HepG2 (cell line): ENCODE data around the gene ACOXL. TPM values are rescaled to one million over a fixed set of nuclear protein-coding genes. Genes with fewer than 3 reads are reported as not detected.

Experiments
- ATAC-seq: fragments of 200-7000 bp; cut with Tn5 transposase; 3 replicates; pipeline ENCODE4 v1.9.1; 2020; ENCODE audit warnings: mild to moderate bottlenecking, moderate library complexity
- BruUV-seq: library from RNA; stranded (reverse); fragments of 400-500 nt; replicated peaks from 2 replicates; lab custom pipeline; 2021; lab: Mats Ljungman, UMichigan
- CTCF ChIA-PET: fragments of 300-600 bp; formaldehyde crosslinking; extraction: SDS; loops from one replicate; lab custom pipeline; 2021; ENCODE audit warnings: low total read pairs, inconsistent platforms, low intra/inter-chr PET ratio; lab: Yijun Ruan, JAX
- POLR2A ChIA-PET: fragments of 350-600 bp; sonication (Branson Sonifier 250); formaldehyde crosslinking; loops from one replicate; lab custom pipeline; 2020; ENCODE audit warnings: antibody characterized with exemption, inconsistent platforms; lab: Yijun Ruan, JAX
- DNase-seq: peaks from one replicate; pipeline ENCODE4 v3.0.0-alpha.2; 2015; ENCODE audit warnings: low spot score
- FAIRE-seq: peaks from 3 replicates; lab custom pipeline; 2011; peaks lifted over from hg19 to GRCh38; lab: Jason Lieb, UNC
- H2AFZ ChIP-seq: one replicate; pipeline ENCODE4 v1.6.1; 2011; ENCODE audit warnings: low read length, inconsistent platforms
- H3K27ac ChIP-seq: fragments of 300-600 bp; 3 replicates; pipeline ENCODE4 v1.8.0; 2011; ENCODE audit warnings: mixed run types, mild to moderate bottlenecking, mixed read lengths, low read length, inconsistent platforms; ENCODE audit not compliant: insufficient read depth; ENCODE audit errors: extremely low read length
- H3K27me3 ChIP-seq, 2 experiments: fragments of 200-600 bp in 1 of 2; 2 replicates in 1 of 2; 3 replicates in 1 of 2; pipeline versions ENCODE4 v1.6.0 to v1.8.0; 2011; ENCODE audit warnings: low read length in 2 of 2, mild to moderate bottlenecking in 2 of 2, moderate library complexity in 2 of 2, inconsistent platforms in 1 of 2; ENCODE audit not compliant: insufficient read depth in 2 of 2, control insufficient read depth in 1 of 2
- H3K36me3 ChIP-seq, 2 experiments: fragments of 200-600 bp in 1 of 2; replicated peaks in 1 of 2; 2 replicates in 1 of 2; 3 replicates in 1 of 2; pipeline versions ENCODE4 v1.5.1 to v1.8.0; 2011; ENCODE audit warnings: low read length in 2 of 2, inconsistent platforms in 1 of 2; ENCODE audit not compliant: insufficient read depth in 2 of 2, control insufficient read depth in 1 of 2
- H3K4me1 ChIP-seq: 2 replicates; pipeline ENCODE4 v1.5.1; 2012; ENCODE audit warnings: low read length, inconsistent platforms; ENCODE audit not compliant: insufficient read depth
- H3K4me2 ChIP-seq: 2 replicates; pipeline ENCODE4 v1.6.0; 2011; ENCODE audit warnings: low read depth, low read length, inconsistent platforms
- H3K4me3 ChIP-seq, 3 experiments: fragments of 200-600 bp in 1 of 3; sonication (generic), shearing (Covaris generic) in 1 of 3; replicated peaks in 1 of 3; 2 replicates each; pipeline ENCODE4 v1.5.1; 2011 to 2016; ENCODE audit warnings: low read length in 3 of 3, inconsistent platforms in 2 of 3, low read depth in 2 of 3, mild to moderate bottlenecking in 2 of 3, control low read depth in 1 of 3, mixed read lengths in 1 of 3; ENCODE audit not compliant: insufficient read depth in 1 of 3
- H3K79me2 ChIP-seq: one replicate; pipeline ENCODE4 v1.6.1; 2011; ENCODE audit warnings: low read length, inconsistent platforms; ENCODE audit not compliant: insufficient read depth
- H3K9ac ChIP-seq: 2 replicates; pipeline ENCODE4 v1.6.0; 2011; ENCODE audit warnings: mild to moderate bottlenecking, low read depth, low read length, inconsistent platforms; ENCODE audit not compliant: insufficient read depth
- H3K9me3 ChIP-seq: 2 replicates; pipeline ENCODE4 v1.5.1; 2012; ENCODE audit warnings: mild to moderate bottlenecking, low read length
- H4K20me1 ChIP-seq: 2 replicates; pipeline ENCODE4 v1.6.0; 2011; ENCODE audit warnings: inconsistent platforms, mild to moderate bottlenecking, low read length, moderate library complexity; ENCODE audit not compliant: insufficient read depth
- BCL6 ChIP-seq: IDR thresholded peaks from 2 replicates; pipeline ENCODE4 v1.6.1; 2016; ENCODE audit warnings: missing genetic modification reagents, missing compliant biosample characterization
- GABPA ChIP-seq, 2 experiments: IDR thresholded peaks; 2 replicates each; pipeline ENCODE4 v1.6.1; 2011 to 2016; ENCODE audit warnings: low read depth in 2 of 2, low read length in 1 of 2, missing biosample characterization in 1 of 2, missing genetic modification characterization in 1 of 2
- HNF4G ChIP-seq, 2 experiments: sonication (generic) in 1 of 2; formaldehyde crosslinking in 1 of 2; IDR thresholded peaks; 2 replicates each; pipeline versions ENCODE4 v1.4.0 to v1.6.1; 2011 to 2020; ENCODE audit warnings: borderline replicate concordance in 2 of 2, low read depth in 2 of 2, mild to moderate bottlenecking in 2 of 2, low read length in 1 of 2, missing genetic modification reagents in 1 of 2, moderate library complexity in 1 of 2
- KLF13 ChIP-seq: sonication (generic); formaldehyde crosslinking; IDR thresholded peaks from 2 replicates; pipeline ENCODE4 v1.4.0; 2020; ENCODE audit warnings: mild to moderate bottlenecking, missing genetic modification reagents
- KLF9 ChIP-seq: IDR thresholded peaks from 2 replicates; pipeline ENCODE4 v1.6.1; 2016; ENCODE audit warnings: low read depth
- NFE2 ChIP-seq: sonication (generic); formaldehyde crosslinking; IDR thresholded peaks from 2 replicates; pipeline ENCODE4 v1.4.0; 2020; ENCODE audit warnings: missing genetic modification reagents
- TBP ChIP-seq: sonication (generic); formaldehyde crosslinking; IDR thresholded peaks from 2 replicates; pipeline ENCODE4 v1.5.0; 2020; ENCODE audit warnings: missing genetic modification reagents
- TEAD2 ChIP-seq: sonication (generic); formaldehyde crosslinking; IDR thresholded peaks from 2 replicates; pipeline ENCODE4 v1.9.0; 2021; ENCODE audit warnings: missing genetic modification reagents
- ZNF75D ChIP-seq: sonication (generic); formaldehyde crosslinking; IDR thresholded peaks from 2 replicates; pipeline ENCODE4 v1.8.1; 2023; ENCODE audit warnings: missing genetic modification reagents, mild to moderate bottlenecking, borderline replicate concordance
- ZNF841 ChIP-seq: sonication (generic); formaldehyde crosslinking; IDR thresholded peaks from 2 replicates; pipeline ENCODE4 v1.8.1; 2023; ENCODE audit warnings: missing genetic modification reagents, borderline replicate concordance
- WGBS: methylation state at CpG from one replicate; pipeline ENCODE4 v1.1.6; 2017; ENCODE audit warnings: low lambda C conversion rate; 5-methylcytosine and 5-hydroxymethylcytosine counted together
- in situ Hi-C: cut with HindIII; loops from 2 replicates; pipeline ENCODE4 v1.10.0; 2017; ENCODE audit warnings: low pct_unique_long_range_greater_than_20kb; ENCODE audit not compliant: extremely low pct_ligation_motif_present
- intact Hi-C: fragments of 100-400 bp; cut with micrococcal nuclease; formaldehyde crosslinking; loops from one replicate; pipeline ENCODE4 v1.10.0; 2022; ENCODE audit not compliant: unreplicated experiment
- polyA plus RNA-seq, 8 experiments: library from polyadenylated mRNA; depleted of rRNA in 3 of 8; stranded (reverse) in 7 of 8; unstranded in 1 of 8; fragments of >200 nt; fragmentation: Illumina TruSeq in 4 of 8; extraction: Trizol in 4 of 8; gene quantifications; 2 replicates each; pipeline versions ENCODE4 v1.2.1 to v1.2.3, GENCODE V29; 2011 to 2016; ENCODE audit warnings: low read depth in 4 of 8, missing spikeins in 1 of 8, mixed read lengths in 1 of 8; ENCODE audit not compliant: insufficient read depth in 1 of 8
- total RNA-seq, 5 experiments: library from RNA; depleted of rRNA; stranded (reverse); fragments of >200 nt; fragmentation: Illumina TruSeq; extraction: Trizol; gene quantifications; 2 replicates each; pipeline ENCODE4 v1.2.3, GENCODE V29; 2016; ENCODE audit warnings: low read depth in 1 of 5
- TF ChIP-seq, protein P1 (sequence below): IDR thresholded peaks from 2 replicates; pipeline ENCODE4 v1.6.1; 2012; ENCODE audit warnings: inconsistent platforms
- TF ChIP-seq, protein P2 (sequence below), 2 experiments: sonication (generic) in 1 of 2; formaldehyde crosslinking in 1 of 2; IDR thresholded peaks; 2 replicates each; pipeline versions ENCODE4 v1.5.1 to v1.6.1; 2011 to 2020; ENCODE audit warnings: borderline replicate concordance in 1 of 2, low read depth in 1 of 2, low read length in 1 of 2, mild to moderate bottlenecking in 1 of 2, missing genetic modification reagents in 1 of 2, moderate library complexity in 1 of 2
- TF ChIP-seq, protein P3 (sequence below): IDR thresholded peaks from 2 replicates; pipeline ENCODE4 v1.6.1; 2016; ENCODE audit warnings: low read depth
- TF ChIP-seq, protein P4 (sequence below): sonication (generic); formaldehyde crosslinking; IDR thresholded peaks from 2 replicates; pipeline ENCODE4 v1.5.1; 2020; ENCODE audit warnings: mild to moderate bottlenecking, missing genetic modification reagents, moderate library complexity

ACOXL gene
- total and polyA plus RNA-seq, 2 of the 13 experiments (the other 11 are each of a cell fraction or from before 2014, with no cell fraction given), result not detected

DNA sequence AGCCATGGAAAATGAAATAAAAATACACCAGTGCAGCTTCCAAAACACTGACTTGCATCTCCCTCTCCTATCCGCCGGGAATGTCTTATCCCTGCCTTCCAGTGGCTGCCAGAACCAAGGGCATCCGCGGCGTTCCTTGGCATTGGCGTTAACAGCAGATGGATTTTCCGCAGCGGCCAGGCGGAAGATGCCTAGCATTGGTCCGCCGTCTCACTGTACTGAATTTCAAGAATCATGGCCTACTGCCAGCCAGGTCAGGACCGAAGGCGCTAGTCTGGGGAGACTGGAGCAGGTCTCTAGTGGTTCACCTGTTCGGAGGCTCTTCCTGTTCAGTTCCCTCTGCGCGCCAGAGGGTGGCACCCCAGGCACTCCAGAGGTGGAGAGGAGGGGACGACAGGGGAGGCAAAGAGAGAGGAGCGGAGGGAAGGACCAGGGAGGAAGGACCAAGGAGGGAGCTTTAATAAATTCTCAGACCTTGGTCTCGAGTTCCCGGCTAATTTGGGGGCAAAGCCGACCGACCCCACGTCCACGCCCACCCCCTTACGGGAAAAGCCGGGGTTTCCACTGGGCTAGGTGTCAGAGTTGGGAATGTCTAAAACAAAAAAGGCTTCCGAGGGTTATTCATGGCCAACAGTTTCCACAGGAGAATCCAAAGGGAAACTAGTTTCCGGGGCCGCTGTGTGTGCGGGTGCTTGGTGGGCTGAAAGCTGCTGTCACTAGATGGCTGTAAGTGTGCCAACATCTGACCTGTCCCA is 384.6 kb downstream of the ACOXL start:
- ChIA-PET POLR2A (no interaction called here), CTCF (interaction anchor here (1.2 to 1.9 kb wide), 2 partner anchors 18 to 586 kb away, joined by 4 to 9 read pairs; no protein-coding TSS in a partner anchor)
- intact Hi-C loops, result loop anchor here (10.0 kb wide), 1 partner anchor 578 kb away; no protein-coding TSS in a partner anchor
- no peak overlapping the region for H3K9ac ChIP-seq
- H3K27me3 ChIP-seq, result peaks cover 0 to 12% of the 10 kb centered on the region in 2 experiments; a peak in 3 of 5 replicates
- WGBS, result 7% methylated on average over 28 of the region's 30 CpGs
- no peak overlapping the region for H3K27ac ChIP-seq
- no peaks in the 10 kb centered on the region for H3K9me3 ChIP-seq
- peak overlapping the region; percentile 93 for H3K4me2 ChIP-seq
- ATAC-seq, result peak; percentile 74
- peaks cover 10% of the 10 kb centered on the region for H3K79me2 ChIP-seq
- BruUV-seq, result no TSS peak
- in situ Hi-C loops, result loop anchor here (5.0 kb wide), 1 partner anchor 585 kb away; no protein-coding TSS in a partner anchor
- peak; percentile 98 for FAIRE-seq
- H3K4me3 ChIP-seq, result peak overlapping the region; percentile 39 to 70 (median 45); a peak in 4 of 6 replicates
- H2AFZ ChIP-seq, result no peak overlapping the region
- H4K20me1 ChIP-seq, result no peaks in the 10 kb centered on the region
- no peaks in the 10 kb centered on the region for H3K36me3 ChIP-seq
- H3K4me1 ChIP-seq, result peaks cover 21% of the 10 kb centered on the region
- DNase-seq, result peak; percentile 82
- TF ChIP-seq, protein P1, sequence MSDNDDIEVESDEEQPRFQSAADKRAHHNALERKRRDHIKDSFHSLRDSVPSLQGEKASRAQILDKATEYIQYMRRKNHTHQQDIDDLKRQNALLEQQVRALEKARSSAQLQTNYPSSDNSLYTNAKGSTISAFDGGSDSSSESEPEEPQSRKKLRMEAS, result peak; percentile 34; the same call in 1 of the 2 replicates
- no peak for TF ChIP-seq NFE2 (CRISPR knock-in tag)
- TF ChIP-seq GABPA (IDR thresholded peaks at IDR 0.05; ENCODE audit: low read depth, low read length), result no peak
- TF ChIP-seq GABPA (CRISPR knock-in tag; IDR thresholded peaks at IDR 0.05; ENCODE audit: low read depth), result peak; percentile 58; the same call in 1 of the 2 replicates
- TF ChIP-seq, protein P2, sequence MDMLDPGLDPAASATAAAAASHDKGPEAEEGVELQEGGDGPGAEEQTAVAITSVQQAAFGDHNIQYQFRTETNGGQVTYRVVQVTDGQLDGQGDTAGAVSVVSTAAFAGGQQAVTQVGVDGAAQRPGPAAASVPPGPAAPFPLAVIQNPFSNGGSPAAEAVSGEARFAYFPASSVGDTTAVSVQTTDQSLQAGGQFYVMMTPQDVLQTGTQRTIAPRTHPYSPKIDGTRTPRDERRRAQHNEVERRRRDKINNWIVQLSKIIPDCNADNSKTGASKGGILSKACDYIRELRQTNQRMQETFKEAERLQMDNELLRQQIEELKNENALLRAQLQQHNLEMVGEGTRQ (IDR thresholded peaks at IDR 0.05; ENCODE audit: low read depth, low read length), result no peak
- TF ChIP-seq, protein P2 (CRISPR knock-in tag; IDR thresholded peaks at IDR 0.05; ENCODE audit: borderline replicate concordance), result no peak
- no peak for TF ChIP-seq KLF13 (CRISPR knock-in tag)
- no peak for TF ChIP-seq TEAD2 (CRISPR knock-in tag)
- no peak for TF ChIP-seq TBP (CRISPR knock-in tag)
- TF ChIP-seq KLF9 (CRISPR knock-in tag), result no peak
- TF ChIP-seq ZNF75D (CRISPR knock-in tag), result no peak
- TF ChIP-seq, protein P3, sequence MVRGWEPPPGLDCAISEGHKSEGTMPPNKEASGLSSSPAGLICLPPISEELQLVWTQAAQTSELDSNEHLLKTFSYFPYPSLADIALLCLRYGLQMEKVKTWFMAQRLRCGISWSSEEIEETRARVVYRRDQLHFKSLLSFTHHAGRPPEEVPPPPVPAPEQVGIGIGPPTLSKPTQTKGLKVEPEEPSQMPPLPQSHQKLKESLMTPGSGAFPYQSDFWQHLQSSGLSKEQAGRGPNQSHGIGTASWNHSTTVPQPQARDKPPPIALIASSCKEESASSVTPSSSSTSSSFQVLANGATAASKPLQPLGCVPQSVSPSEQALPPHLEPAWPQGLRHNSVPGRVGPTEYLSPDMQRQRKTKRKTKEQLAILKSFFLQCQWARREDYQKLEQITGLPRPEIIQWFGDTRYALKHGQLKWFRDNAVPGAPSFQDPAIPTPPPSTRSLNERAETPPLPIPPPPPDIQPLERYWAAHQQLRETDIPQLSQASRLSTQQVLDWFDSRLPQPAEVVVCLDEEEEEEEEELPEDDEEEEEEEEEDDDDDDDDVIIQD (CRISPR knock-in tag), result 0 out of 2 replicates have a peak, but pooled peaks have one; percentile 44
- TF ChIP-seq HNF4G (IDR thresholded peaks at IDR 0.05; ENCODE audit: borderline replicate concordance, low read depth, low read length), result no peak
- TF ChIP-seq HNF4G (CRISPR knock-in tag; IDR thresholded peaks at IDR 0.05; ENCODE audit: borderline replicate concordance, low read depth), result no peak
- no peak for TF ChIP-seq ZNF841 (CRISPR knock-in tag)
- TF ChIP-seq, protein P4, sequence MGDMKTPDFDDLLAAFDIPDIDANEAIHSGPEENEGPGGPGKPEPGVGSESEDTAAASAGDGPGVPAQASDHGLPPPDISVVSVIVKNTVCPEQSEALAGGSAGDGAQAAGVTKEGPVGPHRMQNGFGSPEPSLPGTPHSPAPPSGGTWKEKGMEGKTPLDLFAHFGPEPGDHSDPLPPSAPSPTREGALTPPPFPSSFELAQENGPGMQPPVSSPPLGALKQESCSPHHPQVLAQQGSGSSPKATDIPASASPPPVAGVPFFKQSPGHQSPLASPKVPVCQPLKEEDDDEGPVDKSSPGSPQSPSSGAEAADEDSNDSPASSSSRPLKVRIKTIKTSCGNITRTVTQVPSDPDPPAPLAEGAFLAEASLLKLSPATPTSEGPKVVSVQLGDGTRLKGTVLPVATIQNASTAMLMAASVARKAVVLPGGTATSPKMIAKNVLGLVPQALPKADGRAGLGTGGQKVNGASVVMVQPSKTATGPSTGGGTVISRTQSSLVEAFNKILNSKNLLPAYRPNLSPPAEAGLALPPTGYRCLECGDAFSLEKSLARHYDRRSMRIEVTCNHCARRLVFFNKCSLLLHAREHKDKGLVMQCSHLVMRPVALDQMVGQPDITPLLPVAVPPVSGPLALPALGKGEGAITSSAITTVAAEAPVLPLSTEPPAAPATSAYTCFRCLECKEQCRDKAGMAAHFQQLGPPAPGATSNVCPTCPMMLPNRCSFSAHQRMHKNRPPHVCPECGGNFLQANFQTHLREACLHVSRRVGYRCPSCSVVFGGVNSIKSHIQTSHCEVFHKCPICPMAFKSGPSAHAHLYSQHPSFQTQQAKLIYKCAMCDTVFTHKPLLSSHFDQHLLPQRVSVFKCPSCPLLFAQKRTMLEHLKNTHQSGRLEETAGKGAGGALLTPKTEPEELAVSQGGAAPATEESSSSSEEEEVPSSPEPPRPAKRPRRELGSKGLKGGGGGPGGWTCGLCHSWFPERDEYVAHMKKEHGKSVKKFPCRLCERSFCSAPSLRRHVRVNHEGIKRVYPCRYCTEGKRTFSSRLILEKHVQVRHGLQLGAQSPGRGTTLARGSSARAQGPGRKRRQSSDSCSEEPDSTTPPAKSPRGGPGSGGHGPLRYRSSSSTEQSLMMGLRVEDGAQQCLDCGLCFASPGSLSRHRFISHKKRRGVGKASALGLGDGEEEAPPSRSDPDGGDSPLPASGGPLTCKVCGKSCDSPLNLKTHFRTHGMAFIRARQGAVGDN, result peak; percentile 63
- TF ChIP-seq BCL6, result peak; percentile 52
